Measurements from ENCODE around the gene FHL2.
"Not testable (repeated sequence)": the region's sequence is repeated elsewhere in the genome, so short reads cannot be mapped to it uniquely, and the experiment has no call there.

FHL2 gene

GRCh38 chr2:105432044-105432399 lies 33.2 kb upstream of the FHL2 start:
- no peak for TF ChIP-seq CTCF (IDR thresholded peaks at IDR 0.05; ENCODE audit: low read depth, low read length, missing control alignments)
- DNase-seq (ENCODE audit: extremely low read depth, low read depth) = no peak
- no peak overlapping the region for H3K4me3 ChIP-seq (replicated peaks; ENCODE audit: low read depth, low read length)

- no peak overlapping the region for H3K4me3 ChIP-seq (replicated peaks; ENCODE audit: low read depth, low read length)
- no peak for DNase-seq (ENCODE audit: extremely low read depth, low read depth)
- TF ChIP-seq CTCF (IDR thresholded peaks at IDR 0.05; ENCODE audit: low read depth, low read length, missing control alignments) = no peak
Observed at GRCh38 chr2:105431367-105432043, 32.7 kb upstream of the FHL2 start.

GRCh38 chr2:105428387-105429018 lies 29.7 kb upstream of the FHL2 start:
- TF ChIP-seq CTCF (IDR thresholded peaks at IDR 0.05; ENCODE audit: low read depth, low read length, missing control alignments) = no peak
- no peak for DNase-seq (ENCODE audit: extremely low read depth, low read depth)
- no peak overlapping the region for H3K4me3 ChIP-seq (replicated peaks; ENCODE audit: low read depth, low read length)

- DNase-seq (ENCODE audit: extremely low read depth, low read depth) = no peak
- TF ChIP-seq CTCF (IDR thresholded peaks at IDR 0.05; ENCODE audit: low read depth, low read length, missing control alignments) = no peak
- H3K4me3 ChIP-seq (replicated peaks; ENCODE audit: low read depth, low read length) = no peak overlapping the region
Observed at GRCh38 chr2:105427485-105427884, 28.6 kb upstream of the FHL2 start.

GRCh38 chr2:105426626-105427292 lies 27.9 kb upstream of the FHL2 start:
- no peak for DNase-seq (ENCODE audit: extremely low read depth, low read depth)
- H3K4me3 ChIP-seq (replicated peaks; ENCODE audit: low read depth, low read length) = no peak overlapping the region
- TF ChIP-seq CTCF (IDR thresholded peaks at IDR 0.05; ENCODE audit: low read depth, low read length, missing control alignments) = no peak

GRCh38 chr2:105425936-105426625 lies 27.2 kb upstream of the FHL2 start:
- TF ChIP-seq CTCF (IDR thresholded peaks at IDR 0.05; ENCODE audit: low read depth, low read length, missing control alignments) = no peak
- DNase-seq (ENCODE audit: extremely low read depth, low read depth) = no peak
- H3K4me3 ChIP-seq (replicated peaks; ENCODE audit: low read depth, low read length) = no peak overlapping the region

- DNase-seq (ENCODE audit: extremely low read depth, low read depth); H3K4me3 ChIP-seq (replicated peaks; ENCODE audit: low read depth, low read length): not testable (repeated sequence)
Observed at GRCh38 chr2:105424836-105425235, 26.0 kb upstream of the FHL2 start.
